ENCODE measurements around the gene STYXL1. TPM values are rescaled to one million over a fixed set of nuclear protein-coding genes. Genes with fewer than 3 reads are reported as not detected.

Gene STYXL1
- total and polyA plus RNA-seq, 4 donors: 16.4 to 27.5 (median 17.1) TPM

- H3K9ac ChIP-seq (ENCODE audit: low read depth in 1 of 2, low read length in 2 of 2): no peak overlapping the region
- no peak overlapping the region for H3K4me3 ChIP-seq (ENCODE audit: low read depth in 1 of 3, low read length in 3 of 3)
- peaks cover 5 to 50% (median 24%) of the 10 kb centered on the region in 4 donors for H3K4me1 ChIP-seq (ENCODE audit: control insufficient read depth in 4 of 4, insufficient read depth in 4 of 4, low read length in 3 of 4)
- H3K9me3 ChIP-seq (ENCODE audit: control insufficient read depth in 4 of 4, low read length in 3 of 4): no peaks in the 10 kb centered on the region
- peak overlapping the region in 1 of 2 donors; percentile 5 for H3K27ac ChIP-seq (ENCODE audit: low read depth in 1 of 2, low read length in 2 of 2)
- H3K27me3 ChIP-seq (ENCODE audit: control insufficient read depth in 4 of 4, insufficient read depth in 4 of 4, low read length in 3 of 4): no peaks in the 10 kb centered on the region
- peaks cover 50 to 80% (median 55%) of the 10 kb centered on the region in 4 donors for H3K36me3 ChIP-seq (ENCODE audit: control insufficient read depth in 4 of 4, insufficient read depth in 3 of 4, low read depth in 1 of 4, low read length in 3 of 4)
- no peak for TF ChIP-seq HNF4A (conservative IDR thresholded peaks at IDR 0.05)
- no peak for TF ChIP-seq YY1 (IDR thresholded peaks at IDR 0.05)
- no peak for TF ChIP-seq TAF1 (conservative IDR thresholded peaks at IDR 0.05)
- TF ChIP-seq ATF3 (IDR thresholded peaks at IDR 0.05): no peak
- no peak for TF ChIP-seq RXRA (IDR thresholded peaks at IDR 0.05)
- no peak for TF ChIP-seq GABPA (IDR thresholded peaks at IDR 0.05 in 1 of 2, conservative IDR thresholded peaks at IDR 0.05 in 1 of 2)
- no peak for TF ChIP-seq MAX (IDR thresholded peaks at IDR 0.05)
- TF ChIP-seq EGR1 (IDR thresholded peaks at IDR 0.05; ENCODE audit: low read depth in 2 of 2): no peak
- no peak for TF ChIP-seq HNF4G (IDR thresholded peaks at IDR 0.05)
- TF ChIP-seq NR2F2 (IDR thresholded peaks at IDR 0.05): no peak
- DNase-seq (ENCODE audit: low spot score): no peak
- WGBS: 88% methylated on average over 38 of the region's 38 CpGs
Observed at GRCh38 chr7:75981453-75982305, 66.1 kb downstream of the STYXL1 start.

- Histone ChIP-seq H3K9ac (ENCODE audit: low read depth in 1 of 2, low read length in 2 of 2) (no peak overlapping the region), H3K36me3 (ENCODE audit: control insufficient read depth in 4 of 4, insufficient read depth in 3 of 4, low read depth in 1 of 4, low read length in 3 of 4) (peaks cover 48 to 74% (median 52%) of the 10 kb centered on the region in 4 donors), H3K27me3 (ENCODE audit: control insufficient read depth in 4 of 4, insufficient read depth in 4 of 4, low read length in 3 of 4) (no peaks in the 10 kb centered on the region), H3K27ac (ENCODE audit: low read depth in 1 of 2, low read length in 2 of 2) (no peak overlapping the region), H3K4me1 (ENCODE audit: control insufficient read depth in 4 of 4, insufficient read depth in 4 of 4, low read length in 3 of 4) (peaks cover 5 to 47% (median 21%) of the 10 kb centered on the region in 4 donors), H3K9me3 (ENCODE audit: control insufficient read depth in 4 of 4, low read length in 3 of 4) (no peaks in the 10 kb centered on the region), H3K4me3 (ENCODE audit: low read depth in 1 of 3, low read length in 3 of 3) (no peak overlapping the region)
- 85% methylated on average over 12 of the region's 12 CpGs for WGBS
- no peak for DNase-seq (ENCODE audit: low spot score)
- TF ChIP-seq FOXA2 (IDR thresholded peaks at IDR 0.05): no peak
- TF ChIP-seq GABPA (IDR thresholded peaks at IDR 0.05 in 1 of 2, conservative IDR thresholded peaks at IDR 0.05 in 1 of 2): no peak
- no peak for TF ChIP-seq NR2F2 (IDR thresholded peaks at IDR 0.05)
- TF ChIP-seq EGR1 (IDR thresholded peaks at IDR 0.05; ENCODE audit: low read depth in 2 of 2): no peak
- TF ChIP-seq RAD21 (IDR thresholded peaks at IDR 0.05): no peak
- no peak for TF ChIP-seq HNF4A (conservative IDR thresholded peaks at IDR 0.05)
Observed at GRCh38 chr7:75981203-75981452, 66.7 kb downstream of the STYXL1 start.

- TF ChIP-seq YY1 (IDR thresholded peaks at IDR 0.05): no peak
- TF ChIP-seq ATF3 (IDR thresholded peaks at IDR 0.05): no peak
- TF ChIP-seq GABPA (IDR thresholded peaks at IDR 0.05 in 1 of 2, conservative IDR thresholded peaks at IDR 0.05 in 1 of 2): no peak
- TF ChIP-seq RXRA (IDR thresholded peaks at IDR 0.05): no peak
- TF ChIP-seq SP1 (IDR thresholded peaks at IDR 0.05): no peak
- no peak for TF ChIP-seq JUND (IDR thresholded peaks at IDR 0.05)
- no peak for TF ChIP-seq ZBTB33 (IDR thresholded peaks at IDR 0.05)
- no peak for TF ChIP-seq REST (IDR thresholded peaks at IDR 0.05)
- TF ChIP-seq RAD21 (IDR thresholded peaks at IDR 0.05): no peak
- WGBS: 73% methylated on average over 29 of the region's 29 CpGs
- H3K4me1 ChIP-seq (ENCODE audit: control insufficient read depth in 4 of 4, insufficient read depth in 4 of 4, low read length in 3 of 4): peaks cover 5 to 42% (median 19%) of the 10 kb centered on the region in 4 donors
- peak overlapping the region; percentile 21 to 34 for H3K27ac ChIP-seq (ENCODE audit: low read depth in 1 of 2, low read length in 2 of 2)
- H3K9me3 ChIP-seq (ENCODE audit: control insufficient read depth in 4 of 4, low read length in 3 of 4): no peaks in the 10 kb centered on the region
- no peak for DNase-seq (ENCODE audit: low spot score)
- peaks cover 46 to 73% (median 51%) of the 10 kb centered on the region in 4 donors for H3K36me3 ChIP-seq (ENCODE audit: control insufficient read depth in 4 of 4, insufficient read depth in 3 of 4, low read depth in 1 of 4, low read length in 3 of 4)
- no peak overlapping the region for H3K9ac ChIP-seq (ENCODE audit: low read depth in 1 of 2, low read length in 2 of 2)
- H3K27me3 ChIP-seq (ENCODE audit: control insufficient read depth in 4 of 4, insufficient read depth in 4 of 4, low read length in 3 of 4): no peaks in the 10 kb centered on the region
- H3K4me3 ChIP-seq (ENCODE audit: low read depth in 1 of 3, low read length in 3 of 3): no peak overlapping the region
Observed at GRCh38 chr7:75980430-75981202, 67.2 kb downstream of the STYXL1 start.

Measured in liver (tissue), 9 donors.